Lung (tissue), 12 donors: Measurements from ENCODE around the gene TTYH2. TPM values are rescaled to one million over a fixed set of nuclear protein-coding genes. Genes with fewer than 3 reads are reported as not detected.

Experiments
- ATAC-seq: fragments of 200-7000 bp; cut with Tn5 transposase; one replicate; pipeline ENCODE4 v1.9.1; 2020; ENCODE audit warnings: moderate number of reproducible peaks; ENCODE audit not compliant: insufficient read depth, low FRiP score
- DNase-seq, 3 donors: peaks; one replicate each; pipeline ENCODE4 v3.0.0-alpha.2; 2013 to 2017
- H3K27ac ChIP-seq, 2 donors: one replicate each; pipeline ENCODE4 v1.5.1; 2013; ENCODE audit warnings: mild to moderate bottlenecking in 2 of 2, moderate library complexity in 2 of 2, control low read depth in 1 of 2, inconsistent platforms in 1 of 2, low read depth in 1 of 2, low read length in 1 of 2
- H3K27me3 ChIP-seq, 3 donors: one replicate each; pipeline ENCODE4 v1.5.1; 2013; ENCODE audit warnings: low read length in 2 of 3; ENCODE audit not compliant: control insufficient read depth in 3 of 3, insufficient read depth in 3 of 3
- H3K36me3 ChIP-seq, 4 donors: one replicate each; pipeline ENCODE4 v1.5.1; 2013; ENCODE audit warnings: low read length in 4 of 4, mild to moderate bottlenecking in 1 of 4, moderate library complexity in 1 of 4; ENCODE audit not compliant: control insufficient read depth in 4 of 4, insufficient read depth in 4 of 4
- H3K4me1 ChIP-seq, 5 donors: one replicate each; pipeline ENCODE4 v1.5.1; 2013; ENCODE audit warnings: low read length in 5 of 5, mild to moderate bottlenecking in 2 of 5, moderate library complexity in 1 of 5; ENCODE audit not compliant: control insufficient read depth in 5 of 5, insufficient read depth in 5 of 5
- H3K4me3 ChIP-seq: one replicate; pipeline ENCODE4 v1.5.1; 2013; ENCODE audit warnings: mild to moderate bottlenecking, control low read depth, moderate library complexity
- H3K9ac ChIP-seq, 2 donors: one replicate each; pipeline ENCODE4 v1.5.1; 2013; ENCODE audit warnings: low read length in 2 of 2, control low read depth in 1 of 2; ENCODE audit not compliant: insufficient read depth in 1 of 2
- H3K9me3 ChIP-seq, 4 donors: one replicate each; pipeline ENCODE4 v1.5.1; 2013; ENCODE audit warnings: low read length in 3 of 4, mild to moderate bottlenecking in 1 of 4, moderate library complexity in 1 of 4; ENCODE audit not compliant: control insufficient read depth in 4 of 4, insufficient read depth in 3 of 4
- CTCF ChIP-seq: IDR thresholded peaks from 2 replicates; pipeline ENCODE4 v1.5.1; 2012; ENCODE audit warnings: mild to moderate bottlenecking; ENCODE audit errors: control extremely low read depth, extremely low read depth
- WGBS, 2 donors: extraction: QIAGEN DNeasy Blood & Tissue Kit; methylation state at CpG; one replicate each; pipeline ENCODE4 v1.1.7; 2013; 5-methylcytosine and 5-hydroxymethylcytosine counted together
- polyA plus RNA-seq, 2 donors: library from polyadenylated mRNA; stranded (reverse); fragments of 200-250 nt; gene quantifications; one replicate each; pipeline ENCODE4 v1.2.1, GENCODE V29; 2013
- total RNA-seq, 2 donors: library from RNA; depleted of rRNA in 1 of 2; stranded (reverse); fragments of >200 nt in 1 of 2; gene quantifications; one replicate each; pipeline ENCODE4 v1.2.1, GENCODE V29; 2014 to 2021
- donor health status: control.
- donor health status: control.
- donor health status: Bipolar disorder and iron deficiency.
- donor health status: healthy.
- donor health status: DM: yes; HTN: yes; CAD: no.

Gene TTYH2
- total and polyA plus RNA-seq, 4 donors: 2.3 to 10.6 (median 5.4) TPM

GRCh38 chr17:74244548-74244947 lies 31.2 kb downstream of the TTYH2 start:
- no peak for TF ChIP-seq CTCF
- peak in 1 of 3 donors; percentile 46 for DNase-seq
- Histone ChIP-seq H3K9me3 (no peaks in the 10 kb centered on the region), H3K4me3 (no peak overlapping the region), H3K27ac (no peak overlapping the region), H3K9ac (no peak overlapping the region), H3K27me3 (no peaks in the 10 kb centered on the region), H3K36me3 (peaks cover 0 to 1% (median 0%) of the 10 kb centered on the region in 4 donors), H3K4me1 (peaks cover 0 to 23% (median 5%) of the 10 kb centered on the region in 5 donors)
- WGBS, 2 donors: 69 to 77% methylated on average over 6 of the region's 6 CpGs
- no peak for ATAC-seq

DNA sequence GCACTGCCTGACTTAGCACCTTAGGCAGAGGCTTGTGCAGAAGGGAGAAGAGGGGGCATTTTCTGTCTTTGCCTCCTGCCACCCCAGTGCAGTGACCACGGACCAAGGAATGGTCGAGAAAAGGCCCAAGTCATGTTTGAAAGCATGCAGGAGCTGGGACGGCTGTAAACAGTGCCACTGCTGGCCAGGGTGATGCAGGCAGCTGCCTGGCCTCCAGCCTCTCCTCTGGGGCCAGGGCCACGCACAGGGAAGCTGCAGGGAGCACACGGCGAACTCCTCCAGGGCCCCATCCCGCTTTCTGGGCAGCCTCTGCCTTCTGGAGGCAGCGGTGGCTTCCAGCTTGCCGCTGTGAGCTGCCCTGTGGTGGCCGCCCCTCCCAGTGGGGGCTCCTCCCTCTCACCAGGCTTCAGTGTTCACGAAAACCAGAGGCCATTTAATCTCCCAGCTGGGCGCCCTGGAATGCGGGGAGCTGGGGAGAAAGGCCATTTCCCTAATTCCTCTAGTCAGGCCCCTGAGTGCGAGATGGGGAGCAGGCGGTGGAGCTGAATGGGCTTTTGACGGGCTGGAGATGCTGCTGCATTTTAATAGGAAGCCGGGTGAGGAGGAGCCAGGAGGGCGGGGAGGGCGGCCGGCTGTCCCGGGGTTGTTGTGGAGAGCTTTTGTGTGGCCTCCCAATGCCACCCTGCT lies 31.9 kb downstream of the TTYH2 start:
- no peak overlapping the region for H3K9ac ChIP-seq
- H3K27ac ChIP-seq: no peak overlapping the region
- no peak for ATAC-seq
- H3K4me1 ChIP-seq: peaks cover 0 to 24% (median 6%) of the 10 kb centered on the region in 5 donors
- WGBS, 2 donors: 80 to 86% methylated on average over 21 of the region's 21 CpGs
- no peaks in the 10 kb centered on the region for H3K27me3 ChIP-seq
- H3K36me3 ChIP-seq: peaks cover 0 to 1% (median 0%) of the 10 kb centered on the region in 4 donors
- TF ChIP-seq CTCF: no peak
- no peaks in the 10 kb centered on the region for H3K9me3 ChIP-seq
- peak; percentile 32 to 52 (median 44) for DNase-seq
- H3K4me3 ChIP-seq: no peak overlapping the region

- Histone ChIP-seq H3K27me3 (peaks cover 0 to under 1% (median 0%) of the 10 kb centered on the region in 3 donors), H3K4me3 (no peak overlapping the region), H3K9me3 (no peaks in the 10 kb centered on the region), H3K27ac (no peak overlapping the region), H3K9ac (no peak overlapping the region), H3K36me3 (peaks cover 0 to 1% (median 0%) of the 10 kb centered on the region in 4 donors), H3K4me1 (peaks cover 1 to 24% (median 6%) of the 10 kb centered on the region in 5 donors)
- ATAC-seq (no peak), DNase-seq (peak in 1 of 3 donors; percentile 15)
- 52 to 70% methylated on average over 5 of the region's 5 CpGs for WGBS, 2 donors
- TF ChIP-seq CTCF: no peak
Observed at GRCh38 chr17:74245871-74246270, 32.5 kb downstream of the TTYH2 start.
